Measurements from ENCODE around the gene HRH2. TPM values are rescaled to one million over a fixed set of nuclear protein-coding genes. Genes with fewer than 3 reads are reported as not detected.

HRH2 gene
- total RNA-seq, 1 donor from 2014 or later = 2.9 TPM

- no peak overlapping the region for H3K4me3 Mint-ChIP-seq
- DNase-seq (ENCODE audit: extremely low spot score, unreplicated experiment) = no peak
- H3K9me3 Mint-ChIP-seq = no peaks in the 10 kb centered on the region
- no peak for TF ChIP-seq CTCF (conservative IDR thresholded peaks at IDR 0.05)
- no peak overlapping the region for H3K27ac Mint-ChIP-seq
- H3K27me3 Mint-ChIP-seq = peaks cover 27% of the 10 kb centered on the region
- H3K4me1 Mint-ChIP-seq (ENCODE audit: unreplicated experiment) = no peaks in the 10 kb centered on the region
- H3K36me3 Mint-ChIP-seq = no peaks in the 10 kb centered on the region
These were observed 80.8 kb downstream of the HRH2 start for GRCh38 chr5:175738602-175739133.

DNA sequence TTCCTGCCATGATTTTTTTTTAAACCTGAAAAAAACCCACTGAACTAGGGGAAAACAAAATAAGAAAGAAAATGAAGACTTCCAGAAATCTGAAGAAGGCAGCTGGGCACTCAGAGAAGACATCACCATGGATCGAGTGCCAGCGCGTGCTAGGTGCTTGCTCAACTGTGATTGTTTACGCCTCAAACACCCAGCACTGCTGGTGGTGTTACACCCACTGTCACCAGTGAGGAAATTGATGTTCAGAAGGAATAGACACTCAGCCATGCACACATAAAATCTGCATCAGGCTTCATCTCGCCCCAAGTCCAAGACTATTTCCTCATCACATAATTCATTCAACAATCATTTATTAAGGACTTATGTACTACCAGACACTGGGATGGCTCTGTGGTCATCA lies 82.1 kb downstream of the HRH2 start:
- DNase-seq (ENCODE audit: extremely low spot score, unreplicated experiment) = peak; percentile 22
- H3K27me3 Mint-ChIP-seq = peaks cover 26% of the 10 kb centered on the region
- no peaks in the 10 kb centered on the region for H3K9me3 Mint-ChIP-seq
- H3K27ac Mint-ChIP-seq = no peak overlapping the region
- no peaks in the 10 kb centered on the region for H3K36me3 Mint-ChIP-seq
- TF ChIP-seq CTCF (conservative IDR thresholded peaks at IDR 0.05) = no peak
- no peaks in the 10 kb centered on the region for H3K4me1 Mint-ChIP-seq (ENCODE audit: unreplicated experiment)
- H3K4me3 Mint-ChIP-seq = no peak overlapping the region

- no peaks in the 10 kb centered on the region for H3K9me3 Mint-ChIP-seq
- no peak for TF ChIP-seq CTCF (conservative IDR thresholded peaks at IDR 0.05)
- no peaks in the 10 kb centered on the region for H3K36me3 Mint-ChIP-seq
These were observed 83.7 kb downstream of the HRH2 start for GRCh38 chr5:175741556-175741955.

GRCh38 chr5:175742290-175742994 lies 84.6 kb downstream of the HRH2 start:
- Mint-ChIP-seq H3K4me1 (ENCODE audit: unreplicated experiment) (no peaks in the 10 kb centered on the region), H3K27me3 (peaks cover 25% of the 10 kb centered on the region)
- peak; percentile 32 for DNase-seq (ENCODE audit: extremely low spot score, unreplicated experiment)

More at GRCh38 chr5:175741556-175741955, 83.7 kb downstream of the HRH2 start:
- no peaks in the 10 kb centered on the region for H3K4me1 Mint-ChIP-seq (ENCODE audit: unreplicated experiment)
- peaks cover 26% of the 10 kb centered on the region for H3K27me3 Mint-ChIP-seq
- DNase-seq (ENCODE audit: extremely low spot score, unreplicated experiment) = peak; percentile 27
- no peak overlapping the region for H3K4me3 Mint-ChIP-seq
- no peak overlapping the region for H3K27ac Mint-ChIP-seq

DNA sequence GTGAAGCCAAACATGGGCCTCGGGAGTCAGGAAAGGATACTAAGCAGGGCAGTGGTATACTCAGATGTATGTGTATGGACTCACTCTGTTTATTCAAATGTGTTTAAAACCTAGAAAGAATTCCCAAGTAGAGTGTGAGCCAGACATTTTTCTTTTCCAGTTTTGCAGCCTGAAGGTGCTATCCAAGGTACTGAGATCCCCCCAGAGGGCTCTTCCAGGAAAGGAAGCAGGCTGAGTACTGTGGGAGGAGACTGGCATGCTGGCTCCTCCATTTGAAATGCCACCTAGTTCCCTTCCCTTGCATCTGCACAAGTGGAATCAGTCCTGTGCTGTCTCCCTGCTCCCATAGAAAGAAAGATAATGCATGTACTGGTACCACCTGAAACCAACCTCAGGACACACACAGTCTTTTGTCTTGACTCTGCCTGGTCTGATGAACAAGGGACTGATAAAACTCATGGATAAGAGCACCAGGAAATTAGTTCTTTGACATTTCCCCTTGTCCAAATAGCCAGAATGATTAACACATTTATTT lies 85.9 kb downstream of the HRH2 start:
- no peaks in the 10 kb centered on the region for H3K36me3 Mint-ChIP-seq
- H3K4me1 Mint-ChIP-seq (ENCODE audit: unreplicated experiment) = no peaks in the 10 kb centered on the region
- no peaks in the 10 kb centered on the region for H3K9me3 Mint-ChIP-seq
- H3K4me3 Mint-ChIP-seq = no peak overlapping the region
- H3K27me3 Mint-ChIP-seq = peaks cover 27% of the 10 kb centered on the region
- peak; percentile 13 for DNase-seq (ENCODE audit: extremely low spot score, unreplicated experiment)
- TF ChIP-seq CTCF (conservative IDR thresholded peaks at IDR 0.05) = no peak
- H3K27ac Mint-ChIP-seq = no peak overlapping the region

More at GRCh38 chr5:175742290-175742994, 84.6 kb downstream of the HRH2 start:
- H3K4me3 Mint-ChIP-seq = no peak overlapping the region
- TF ChIP-seq CTCF (conservative IDR thresholded peaks at IDR 0.05) = no peak
- no peaks in the 10 kb centered on the region for H3K36me3 Mint-ChIP-seq
- H3K9me3 Mint-ChIP-seq = no peaks in the 10 kb centered on the region
- no peak overlapping the region for H3K27ac Mint-ChIP-seq
